Ovary (tissue), 9 donors: Measurements from ENCODE around the gene ACP5. TPM values are rescaled to one million over a fixed set of nuclear protein-coding genes. Genes with fewer than 3 reads are reported as not detected.

Experiments
- DNase-seq, 5 donors: peaks; one replicate each; pipeline ENCODE4 v3.0.0-alpha.2; 2019 to 2020
- H3K27ac ChIP-seq, 2 donors: fragments of 200-600 bp; one replicate each; pipeline versions ENCODE4 v1.5.1 to v1.8.0; 2019 to 2022
- H3K27me3 ChIP-seq: fragments of 200-600 bp; one replicate; pipeline ENCODE4 v1.8.0; 2022
- H3K36me3 ChIP-seq: fragments of 200-600 bp; sonication (generic); one replicate; pipeline ENCODE4 v1.5.1; 2019
- H3K4me1 ChIP-seq: one replicate; pipeline ENCODE4 v1.8.1; 2013; ENCODE audit warnings: mild to moderate bottlenecking, moderate library complexity; ENCODE audit not compliant: insufficient read depth
- H3K4me3 ChIP-seq: fragments of 200-600 bp; sonication (generic); one replicate; pipeline ENCODE4 v1.5.1; 2017
- H3K9me3 ChIP-seq, 2 donors: fragments of 200-600 bp in 1 of 2; sonication (generic) in 1 of 2; one replicate each; pipeline versions ENCODE4 v1.5.1 to v1.8.1; 2013 to 2019; ENCODE audit warnings: mild to moderate bottlenecking in 1 of 2, moderate library complexity in 1 of 2
- CTCF ChIP-seq, 3 donors: fragments of 450-650 bp in 2 of 3; fragments of 200-600 bp in 1 of 3; IDR thresholded peaks; one replicate each; pipeline versions ENCODE4 v1.5.1 to v1.8.0; 2016 to 2022; ENCODE audit warnings: antibody characterized with exemption in 3 of 3, mild to moderate bottlenecking in 1 of 3
- EP300 ChIP-seq: sonication (generic); formaldehyde crosslinking; IDR thresholded peaks from one replicate; pipeline ENCODE4 v1.6.1; 2017; ENCODE audit warnings: antibody characterized with exemption
- POLR2A ChIP-seq: fragments of 450-650 bp; IDR thresholded peaks from one replicate; pipeline ENCODE4 v1.6.1; 2017; ENCODE audit warnings: antibody characterized with exemption, mild to moderate bottlenecking, moderate library complexity
- whole genome bisulfite sequencing, 3 donors: extraction: QIAGEN DNeasy Blood & Tissue Kit in 1 of 3; methylation state at CpG; one replicate each; pipeline versions ENCODE4 v1.1.5 to v1.1.7; 2013 to 2017; 5-methylcytosine and 5-hydroxymethylcytosine counted together
- intact Hi-C, 4 donors: fragments of 100-400 bp; cut with DNase I; formaldehyde crosslinking; loops; one replicate each; pipeline versions ENCODE4 v1.11.0 to v1.15.1; 2022 to 2023
- polyA plus RNA-seq, 2 donors: library from polyadenylated mRNA; stranded (reverse); fragments of 200-250 nt in 1 of 2; fragments of 350-450 nt in 1 of 2; fragmentation: Illumina TruSeq in 1 of 2; extraction: RNeasy Lipid Tissue Mini Kit (QIAGEN cat#74804) in 1 of 2; gene quantifications; one replicate each; pipeline ENCODE4 v1.2.3, GENCODE V29; 2013 to 2014
- total RNA-seq, 7 donors: library from RNA; depleted of rRNA in 2 of 7; stranded (reverse); fragments of >200 nt in 2 of 7; fragmentation: NEBNext Ultra II Directional in 3 of 7; extraction: Animal tissue kit (Norgen Biotek cat#: 25700) in 3 of 7; gene quantifications; one replicate each; pipeline versions ENCODE4 v1.1.0 to v1.2.4, GENCODE V29; 2016 to 2023
- donor health status: DM: no; HTN: no; CAD: no; lungs with moderate emphysema.
- donor health status: DM: no; HTN: no; CAD: no.
- donor health status: Bipolar disorder and iron deficiency.
- donor health status: DM: yes; HTN: yes; CAD: no.
- donor health status: DM: no; HTN: no; CAD: no.
- donor health status: DM: yes; HTN: yes; CAD: no.

Gene ACP5
- total and polyA plus RNA-seq, 9 donors = 7.9 to 66.9 (median 17.9) TPM

- no peak for DNase-seq
- TF ChIP-seq EP300 (no peak), CTCF (IDR thresholded peaks at IDR 0.05) (no peak), POLR2A (no peak)
- Histone ChIP-seq H3K27ac (no peak overlapping the region), H3K9me3 (no peaks in the 10 kb centered on the region), H3K4me3 (no peak overlapping the region), H3K4me1 (peaks cover 3% of the 10 kb centered on the region), H3K36me3 (no peaks in the 10 kb centered on the region), H3K27me3 (no peaks in the 10 kb centered on the region)
- 69 to 79% (median 75%) methylated on average over 8 of the region's 8 CpGs for WGBS, 3 donors
- intact Hi-C loops = no loop called here
Observed at GRCh38 chr19:11563532-11563931, 13.9 kb downstream of the ACP5 start.

- Histone ChIP-seq H3K4me3 (no peak overlapping the region), H3K27me3 (no peaks in the 10 kb centered on the region), H3K36me3 (no peaks in the 10 kb centered on the region), H3K4me1 (peaks cover 11% of the 10 kb centered on the region), H3K27ac (no peak overlapping the region), H3K9me3 (no peaks in the 10 kb centered on the region)
- TF ChIP-seq EP300 = no peak
- peak; percentile 31 to 48 (median 36) for TF ChIP-seq CTCF (IDR thresholded peaks at IDR 0.05)
- intact Hi-C loops = no loop called here
- WGBS, 3 donors = 8 to 16% (median 14%) methylated on average over 9 of the region's 9 CpGs
- peak in 2 of 5 donors; percentile 40 to 50 for DNase-seq
Observed at GRCh38 chr19:11560404-11561051, 16.9 kb downstream of the ACP5 start.

- peak within 1 kb of the TSS; percentile 82 for H3K4me3 ChIP-seq
- no peaks in the 10 kb centered on the region for H3K9me3 ChIP-seq
- H3K4me1 ChIP-seq = peaks cover 11% of the 10 kb centered on the region
- WGBS, 3 donors = 1 to 3% (median 2%) methylated on average over 57 of the region's 57 CpGs
- H3K27ac ChIP-seq = peak within 1 kb of the TSS in 1 of 2 donors; percentile 49
- no peaks in the 10 kb centered on the region for H3K36me3 ChIP-seq
- intact Hi-C loops = no loop called here
- no peaks in the 10 kb centered on the region for H3K27me3 ChIP-seq
- TF ChIP-seq EP300 (no peak), CTCF (IDR thresholded peaks at IDR 0.05) (peak in 2 of 3 donors; percentile 6 to 35), POLR2A (peak; percentile 88)
- DNase-seq = peak; percentile 96 to 98 (median 97)
Observed at GRCh38 chr19:11558881-11559828, 18.3 kb downstream of the ACP5 start, which contains the start of gene ELOF1. ELOF1 (minus strand) TSS chr19:11559230; CDS start chr19:11554347, 4,883 bp downstream.

GRCh38 chr19:11556634-11557420 is 20.6 kb downstream of the ACP5 start:
- no peak for DNase-seq
- Histone ChIP-seq H3K9me3 (no peaks in the 10 kb centered on the region), H3K4me3 (no peak overlapping the region), H3K4me1 (peaks cover 11% of the 10 kb centered on the region), H3K27me3 (no peaks in the 10 kb centered on the region), H3K36me3 (no peaks in the 10 kb centered on the region), H3K27ac (no peak overlapping the region)
- no peak for TF ChIP-seq POLR2A
- no peak for TF ChIP-seq EP300
- TF ChIP-seq CTCF (IDR thresholded peaks at IDR 0.05) = no peak
- intact Hi-C loops = no loop called here
- 70 to 73% (median 72%) methylated on average over 4 of the region's 4 CpGs for WGBS, 3 donors
